ENCODE results near the gene SLC9B2.
A peak's percentile ranks its signal among the peaks of the same experiment; 100 is the strongest.

GRCh38 chr4:103019308-103020124, 57.0 kb downstream of the SLC9B2 start, which contains the start of gene SLC9B1:
- no peak for TF ChIP-seq CTCF (IDR thresholded peaks at IDR 0.05)
- TF ChIP-seq POLR2AphosphoS5 (IDR thresholded peaks at IDR 0.05; ENCODE audit: insufficient read depth in 1 of 2, low read depth in 1 of 2), result peak; percentile 96 to 99

Measured in vagina (tissue), 2 donors.